WTC11 (cell line): Measurements from ENCODE around the gene PSME2. TPM values are rescaled to one million over a fixed set of nuclear protein-coding genes. Genes with fewer than 3 reads are reported as not detected.
A peak's percentile ranks its signal among the peaks of the same experiment; 100 is the strongest.

Source experiments
- ATAC-seq: fragments of 200-7000 bp; cut with Tn5 transposase; 2 replicates; pipeline ENCODE4 v1.10.0; 2021; ENCODE audit warnings: mild to moderate bottlenecking, moderate library complexity
- CTCF ChIA-PET: fragments of 300-600 bp; sonication (Branson Sonifier 250); formaldehyde crosslinking; loops from one replicate; lab custom pipeline; 2021; ENCODE audit warnings: antibody characterized with exemption; lab: Charles Lee
- POLR2A ChIA-PET: fragments of 350-600 bp; sonication (Branson Sonifier 250); formaldehyde crosslinking; loops from one replicate; lab custom pipeline; 2021; ENCODE audit warnings: antibody characterized with exemption; lab: Charles Lee
- DNase-seq: peaks from one replicate; pipeline ENCODE4 v3.0.0; 2021; ENCODE audit warnings: low spot score
- H3K27ac Mint-ChIP-seq: 2 replicates; pipeline ENCODE4 v1.8.0; 2021; ENCODE audit warnings: mixed read lengths
- H3K27me3 Mint-ChIP-seq: 2 replicates; pipeline ENCODE4 v1.8.0; 2021; ENCODE audit warnings: low read depth, mild to moderate bottlenecking, moderate library complexity, mixed read lengths
- H3K36me3 Mint-ChIP-seq: 2 replicates; pipeline ENCODE4 v1.8.0; 2021; ENCODE audit warnings: mixed read lengths
- H3K4me1 Mint-ChIP-seq: 2 replicates; pipeline ENCODE4 v1.8.0; 2022; ENCODE audit warnings: mixed read lengths
- H3K4me3 Mint-ChIP-seq: 2 replicates; pipeline ENCODE4 v1.8.0; 2021; ENCODE audit warnings: mild to moderate bottlenecking, moderate library complexity, mixed read lengths
- H3K9me3 Mint-ChIP-seq: 2 replicates; pipeline ENCODE4 v1.8.0; 2021; ENCODE audit warnings: mixed read lengths
- ATF1 ChIP-seq: sonication (generic); formaldehyde crosslinking; IDR thresholded peaks from 2 replicates; pipeline ENCODE4 v1.8.1; 2023; ENCODE audit warnings: mild to moderate bottlenecking, moderate library complexity, missing genetic modification reagents
- CREM ChIP-seq: sonication (generic); formaldehyde crosslinking; IDR thresholded peaks from 2 replicates; pipeline ENCODE4 v1.8.1; 2022; ENCODE audit warnings: mild to moderate bottlenecking, missing genetic modification reagents, moderate library complexity
- ELF4 ChIP-seq: sonication (generic); formaldehyde crosslinking; IDR thresholded peaks from 2 replicates; pipeline ENCODE4 v1.8.1; 2022; ENCODE audit warnings: low read depth, mild to moderate bottlenecking, moderate library complexity, missing genetic modification reagents
- ESRRA ChIP-seq: sonication (generic); formaldehyde crosslinking; IDR thresholded peaks from 2 replicates; pipeline ENCODE4 v1.8.1; 2022; ENCODE audit warnings: mild to moderate bottlenecking, missing genetic modification reagents, borderline replicate concordance
- FOXK1 ChIP-seq: sonication (generic); formaldehyde crosslinking; IDR thresholded peaks from 2 replicates; pipeline ENCODE4 v1.8.0; 2022; ENCODE audit warnings: mild to moderate bottlenecking, moderate library complexity, missing genetic modification reagents
- GTF2I ChIP-seq: fragments of 250-450 bp; sonication (Bioruptor Pico); conservative IDR thresholded peaks from 2 replicates; pipeline ENCODE4 v1.4.0; 2021; ENCODE audit warnings: mild to moderate bottlenecking
- NFE2L1 ChIP-seq: sonication (generic); formaldehyde crosslinking; IDR thresholded peaks from 2 replicates; pipeline ENCODE4 v1.8.1; 2023; ENCODE audit warnings: missing genetic modification reagents
- NR2C2 ChIP-seq: sonication (generic); formaldehyde crosslinking; IDR thresholded peaks from 2 replicates; pipeline ENCODE4 v1.8.0; 2022; ENCODE audit warnings: mild to moderate bottlenecking, missing genetic modification reagents
- ZBTB21 ChIP-seq: sonication (generic); formaldehyde crosslinking; IDR thresholded peaks from 2 replicates; pipeline ENCODE4 v1.8.1; 2023; ENCODE audit warnings: mild to moderate bottlenecking, missing genetic modification reagents, borderline replicate concordance
- ZNF219 ChIP-seq: sonication (generic); formaldehyde crosslinking; IDR thresholded peaks from 2 replicates; pipeline ENCODE4 v1.8.0; 2023; ENCODE audit warnings: missing genetic modification reagents, mild to moderate bottlenecking, borderline replicate concordance
- ZNF263 ChIP-seq: sonication (generic); formaldehyde crosslinking; IDR thresholded peaks from 2 replicates; pipeline ENCODE4 v1.8.1; 2022; ENCODE audit warnings: low read depth, mild to moderate bottlenecking, moderate library complexity, missing genetic modification reagents
- ZNF396 ChIP-seq: fragments of 250-450 bp; sonication (Bioruptor Pico); IDR thresholded peaks from 2 replicates; pipeline ENCODE4 v1.8.0; 2021; ENCODE audit warnings: mild to moderate bottlenecking, moderate library complexity, borderline replicate concordance
- ZNF416 ChIP-seq: fragments of 250-450 bp; sonication (Bioruptor Pico); IDR thresholded peaks from 2 replicates; pipeline ENCODE4 v1.9.0; 2021; ENCODE audit warnings: mild to moderate bottlenecking, inconsistent platforms
- total RNA-seq: library from RNA; stranded (reverse); gene quantifications from 3 replicates; pipeline ENCODE4 v1.2.3, GENCODE V29; 2021
- TF ChIP-seq, protein P1 (sequence below): fragments of 250-450 bp; sonication (Bioruptor Pico); conservative IDR thresholded peaks from 2 replicates; pipeline ENCODE4 v1.9.0; 2021; ENCODE audit warnings: mild to moderate bottlenecking
- TF ChIP-seq, protein P2 (sequence below): sonication (generic); formaldehyde crosslinking; IDR thresholded peaks from 2 replicates; pipeline ENCODE4 v1.8.1; 2023; ENCODE audit warnings: mild to moderate bottlenecking, missing genetic modification reagents, moderate library complexity
- TF ChIP-seq, protein P3 (sequence below): sonication (generic); formaldehyde crosslinking; conservative IDR thresholded peaks from 2 replicates; pipeline ENCODE4 v1.8.1; 2022; ENCODE audit warnings: mild to moderate bottlenecking, missing genetic modification reagents
- TF ChIP-seq, protein P4 (sequence below): fragments of 250-450 bp; sonication (Bioruptor Pico); IDR thresholded peaks from 2 replicates; pipeline ENCODE4 v1.9.0; 2021; ENCODE audit warnings: mild to moderate bottlenecking, borderline replicate concordance
- TF ChIP-seq, protein P5 (sequence below): sonication (generic); formaldehyde crosslinking; IDR thresholded peaks from 2 replicates; pipeline ENCODE4 v1.8.0; 2023; ENCODE audit warnings: mild to moderate bottlenecking, missing genetic modification reagents

PSME2 gene
- total RNA-seq, 1 experiment from 2014 or later: 103 TPM

DNA sequence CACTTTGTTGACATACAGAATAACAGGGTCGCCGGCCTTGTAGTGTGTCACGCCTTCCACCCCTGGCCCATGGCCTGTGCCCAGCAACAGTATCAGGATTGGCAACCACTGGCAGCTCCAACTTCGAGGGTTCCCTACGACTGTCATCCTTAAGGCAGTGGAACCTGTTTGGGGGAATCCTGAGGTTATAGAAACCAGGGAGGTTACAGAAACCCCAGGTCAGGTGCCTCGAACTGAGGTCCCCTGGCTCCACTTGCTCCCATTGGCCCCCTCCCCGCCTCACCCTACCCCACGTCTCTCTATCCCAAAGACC, 48.4 kb upstream of the PSME2 start:
- H3K4me1 Mint-ChIP-seq: peaks cover 23% of the 10 kb centered on the region
- peak overlapping the region; percentile 94 for H3K4me3 Mint-ChIP-seq
- TF ChIP-seq ESRRA (CRISPR knock-in tag) (no peak), NR2C2 (CRISPR knock-in tag) (no peak), ZNF396 (CRISPR knock-in tag) (no peak), NFE2L1 (CRISPR knock-in tag) (no peak), ZNF219 (no peak)
- TF ChIP-seq, protein P1, sequence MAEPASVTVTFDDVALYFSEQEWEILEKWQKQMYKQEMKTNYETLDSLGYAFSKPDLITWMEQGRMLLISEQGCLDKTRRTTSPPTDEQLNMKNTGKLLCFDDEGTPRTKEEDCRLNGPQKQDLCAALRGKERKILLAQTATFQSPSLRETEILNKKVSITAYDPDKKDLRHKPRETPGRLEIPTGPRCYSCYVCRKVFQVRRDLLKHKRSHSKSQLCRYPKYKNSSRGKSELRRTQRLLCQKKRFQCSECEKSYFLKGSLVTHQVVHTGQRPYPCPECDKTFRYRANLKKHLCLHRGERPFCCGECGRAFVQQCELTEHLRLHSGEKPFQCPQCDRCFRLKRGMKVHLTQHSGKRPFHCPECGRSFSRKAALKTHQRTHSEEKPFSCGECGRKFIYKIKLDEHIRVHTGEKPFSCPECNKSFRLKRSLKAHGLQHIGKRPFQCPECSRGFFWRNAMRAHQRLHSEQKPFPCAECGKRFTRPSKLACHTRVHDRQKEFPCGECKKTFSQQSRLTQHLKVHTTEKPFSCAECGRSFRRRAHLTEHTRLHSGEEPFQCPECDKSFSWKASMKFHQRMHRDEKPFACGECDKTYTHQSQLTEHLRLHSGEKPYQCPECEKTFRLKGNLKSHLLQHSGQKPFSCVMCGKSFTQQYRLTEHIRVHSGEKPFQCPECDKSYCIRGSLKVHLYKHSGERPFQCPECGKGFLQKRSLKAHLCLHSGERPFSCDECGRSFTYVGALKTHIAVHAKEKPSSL (CRISPR knock-in tag): no peak
- TF ChIP-seq, protein P2, sequence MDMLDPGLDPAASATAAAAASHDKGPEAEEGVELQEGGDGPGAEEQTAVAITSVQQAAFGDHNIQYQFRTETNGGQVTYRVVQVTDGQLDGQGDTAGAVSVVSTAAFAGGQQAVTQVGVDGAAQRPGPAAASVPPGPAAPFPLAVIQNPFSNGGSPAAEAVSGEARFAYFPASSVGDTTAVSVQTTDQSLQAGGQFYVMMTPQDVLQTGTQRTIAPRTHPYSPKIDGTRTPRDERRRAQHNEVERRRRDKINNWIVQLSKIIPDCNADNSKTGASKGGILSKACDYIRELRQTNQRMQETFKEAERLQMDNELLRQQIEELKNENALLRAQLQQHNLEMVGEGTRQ (CRISPR knock-in tag): no peak; the same call in 1 of the 2 replicates
- peaks cover 28% of the 10 kb centered on the region for H3K36me3 Mint-ChIP-seq
- H3K27me3 Mint-ChIP-seq: no peaks in the 10 kb centered on the region
- DNase-seq (no peak), ATAC-seq (no peak)
- ChIA-PET POLR2A (interaction anchor here (1.0 to 1.9 kb wide), 9 partner anchors 23 to 101 kb away, joined by 3 to 7 read pairs (median 5); partner anchors contain the start of genes DCAF11, IRF9, NRL and PCK2), CTCF (interaction anchor here (0.8 to 1.8 kb wide), 6 partner anchors 18 to 628 kb away, joined by 3 to 16 read pairs (median 8); partner anchors contain the start of genes AP1G2, CHMP4A, CIDEB and EMC9)
- peak overlapping the region; percentile 83 for H3K27ac Mint-ChIP-seq
- peaks cover 8% of the 10 kb centered on the region for H3K9me3 Mint-ChIP-seq

DNA sequence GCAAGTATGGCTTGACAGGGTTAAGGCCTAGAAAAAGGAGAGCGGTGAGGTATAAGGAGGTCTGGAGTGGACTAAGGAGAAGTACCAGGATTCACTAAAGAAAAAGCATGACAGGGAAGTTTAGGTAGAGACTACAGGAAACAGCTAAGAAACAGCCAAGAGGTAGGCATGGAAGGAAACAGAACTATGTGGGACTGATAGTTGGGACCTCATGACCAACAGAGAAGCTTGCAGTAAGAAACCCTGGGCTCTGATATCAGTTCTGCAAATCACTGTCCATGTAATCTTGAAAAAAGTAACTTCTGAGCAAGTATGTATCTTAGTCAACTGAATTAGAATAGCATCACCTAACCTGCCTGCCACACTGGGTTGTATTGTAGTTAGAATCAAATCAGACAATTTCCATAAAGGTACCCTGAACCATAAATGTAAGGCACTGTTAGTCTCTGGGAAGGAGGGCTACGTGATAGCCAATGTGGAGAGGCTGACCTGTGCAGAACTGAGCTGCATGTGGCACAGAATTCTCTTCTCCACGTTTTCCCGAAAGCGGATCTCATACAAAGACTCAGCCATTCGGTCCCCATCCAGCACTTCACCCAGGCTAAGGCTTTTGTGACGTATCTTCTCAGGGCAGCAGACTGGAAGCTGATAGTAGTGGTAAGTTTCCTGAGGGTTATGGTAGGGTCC, 47.9 kb upstream of the PSME2 start:
- Mint-ChIP-seq H3K36me3 (peaks cover 25% of the 10 kb centered on the region), H3K9me3 (peaks cover 8% of the 10 kb centered on the region), H3K4me1 (peaks cover 25% of the 10 kb centered on the region), H3K27me3 (no peaks in the 10 kb centered on the region), H3K27ac (peak overlapping the region; percentile 83; the same call in 1 of the 2 replicates), H3K4me3 (peak overlapping the region; percentile 94)
- ATAC-seq (no peak), DNase-seq (no peak)
- TF ChIP-seq, protein P2 (CRISPR knock-in tag): no peak
- TF ChIP-seq ZNF219 (no peak), ZNF263 (no peak)
- TF ChIP-seq, protein P3, sequence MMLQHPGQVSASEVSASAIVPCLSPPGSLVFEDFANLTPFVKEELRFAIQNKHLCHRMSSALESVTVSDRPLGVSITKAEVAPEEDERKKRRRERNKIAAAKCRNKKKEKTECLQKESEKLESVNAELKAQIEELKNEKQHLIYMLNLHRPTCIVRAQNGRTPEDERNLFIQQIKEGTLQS (CRISPR knock-in tag): no peak
- ChIA-PET CTCF (interaction anchor here (1.4 kb wide), 1 partner anchor 53 kb away, joined by 3 read pairs; the partner anchor contains the start of gene EMC9), POLR2A (interaction anchor here (1.3 kb wide), 1 partner anchor 77 kb away, joined by 3 read pairs; the partner anchor contains the start of gene RABGGTA)

DNA sequence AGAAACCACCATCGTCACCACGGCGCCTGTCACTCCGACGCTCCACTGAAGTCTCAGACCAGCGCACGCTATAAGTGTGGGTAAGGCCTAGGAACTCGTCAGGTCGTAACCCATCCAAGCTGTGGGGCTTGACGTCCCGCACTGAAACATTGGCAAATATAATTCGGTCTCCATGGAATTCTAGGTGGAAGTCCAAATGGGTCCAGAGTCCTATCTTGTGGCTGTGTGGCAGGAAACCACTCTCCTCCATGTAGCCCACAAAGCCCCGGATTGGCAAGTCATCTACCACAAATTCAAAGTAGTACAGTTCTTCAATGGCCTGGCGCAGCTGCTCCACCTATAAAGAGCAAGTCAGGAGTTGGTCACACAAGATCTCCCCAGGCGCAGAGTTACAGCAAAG, 46.5 kb upstream of the PSME2 start:
- no peaks in the 10 kb centered on the region for H3K27me3 Mint-ChIP-seq
- no peak for ATAC-seq
- ChIA-PET CTCF (no interaction called here), POLR2A (no interaction called here)
- no peak overlapping the region; the same call in 1 of the 2 replicates for H3K27ac Mint-ChIP-seq
- peaks cover 16% of the 10 kb centered on the region for H3K36me3 Mint-ChIP-seq
- H3K4me1 Mint-ChIP-seq: peaks cover 23% of the 10 kb centered on the region
- no peak overlapping the region for H3K4me3 Mint-ChIP-seq
- H3K9me3 Mint-ChIP-seq: no peaks in the 10 kb centered on the region
- DNase-seq: no peak
- TF ChIP-seq CREM (CRISPR knock-in tag) (no peak), ATF1 (CRISPR knock-in tag) (no peak), ELF4 (no peak), ZBTB21 (CRISPR knock-in tag) (no peak), GTF2I (no peak), ZNF416 (CRISPR knock-in tag) (no peak), FOXK1 (CRISPR knock-in tag) (no peak)
- TF ChIP-seq, protein P4, sequence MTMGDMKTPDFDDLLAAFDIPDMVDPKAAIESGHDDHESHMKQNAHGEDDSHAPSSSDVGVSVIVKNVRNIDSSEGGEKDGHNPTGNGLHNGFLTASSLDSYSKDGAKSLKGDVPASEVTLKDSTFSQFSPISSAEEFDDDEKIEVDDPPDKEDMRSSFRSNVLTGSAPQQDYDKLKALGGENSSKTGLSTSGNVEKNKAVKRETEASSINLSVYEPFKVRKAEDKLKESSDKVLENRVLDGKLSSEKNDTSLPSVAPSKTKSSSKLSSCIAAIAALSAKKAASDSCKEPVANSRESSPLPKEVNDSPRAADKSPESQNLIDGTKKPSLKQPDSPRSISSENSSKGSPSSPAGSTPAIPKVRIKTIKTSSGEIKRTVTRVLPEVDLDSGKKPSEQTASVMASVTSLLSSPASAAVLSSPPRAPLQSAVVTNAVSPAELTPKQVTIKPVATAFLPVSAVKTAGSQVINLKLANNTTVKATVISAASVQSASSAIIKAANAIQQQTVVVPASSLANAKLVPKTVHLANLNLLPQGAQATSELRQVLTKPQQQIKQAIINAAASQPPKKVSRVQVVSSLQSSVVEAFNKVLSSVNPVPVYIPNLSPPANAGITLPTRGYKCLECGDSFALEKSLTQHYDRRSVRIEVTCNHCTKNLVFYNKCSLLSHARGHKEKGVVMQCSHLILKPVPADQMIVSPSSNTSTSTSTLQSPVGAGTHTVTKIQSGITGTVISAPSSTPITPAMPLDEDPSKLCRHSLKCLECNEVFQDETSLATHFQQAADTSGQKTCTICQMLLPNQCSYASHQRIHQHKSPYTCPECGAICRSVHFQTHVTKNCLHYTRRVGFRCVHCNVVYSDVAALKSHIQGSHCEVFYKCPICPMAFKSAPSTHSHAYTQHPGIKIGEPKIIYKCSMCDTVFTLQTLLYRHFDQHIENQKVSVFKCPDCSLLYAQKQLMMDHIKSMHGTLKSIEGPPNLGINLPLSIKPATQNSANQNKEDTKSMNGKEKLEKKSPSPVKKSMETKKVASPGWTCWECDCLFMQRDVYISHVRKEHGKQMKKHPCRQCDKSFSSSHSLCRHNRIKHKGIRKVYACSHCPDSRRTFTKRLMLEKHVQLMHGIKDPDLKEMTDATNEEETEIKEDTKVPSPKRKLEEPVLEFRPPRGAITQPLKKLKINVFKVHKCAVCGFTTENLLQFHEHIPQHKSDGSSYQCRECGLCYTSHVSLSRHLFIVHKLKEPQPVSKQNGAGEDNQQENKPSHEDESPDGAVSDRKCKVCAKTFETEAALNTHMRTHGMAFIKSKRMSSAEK (CRISPR knock-in tag): no peak
- TF ChIP-seq, protein P5, sequence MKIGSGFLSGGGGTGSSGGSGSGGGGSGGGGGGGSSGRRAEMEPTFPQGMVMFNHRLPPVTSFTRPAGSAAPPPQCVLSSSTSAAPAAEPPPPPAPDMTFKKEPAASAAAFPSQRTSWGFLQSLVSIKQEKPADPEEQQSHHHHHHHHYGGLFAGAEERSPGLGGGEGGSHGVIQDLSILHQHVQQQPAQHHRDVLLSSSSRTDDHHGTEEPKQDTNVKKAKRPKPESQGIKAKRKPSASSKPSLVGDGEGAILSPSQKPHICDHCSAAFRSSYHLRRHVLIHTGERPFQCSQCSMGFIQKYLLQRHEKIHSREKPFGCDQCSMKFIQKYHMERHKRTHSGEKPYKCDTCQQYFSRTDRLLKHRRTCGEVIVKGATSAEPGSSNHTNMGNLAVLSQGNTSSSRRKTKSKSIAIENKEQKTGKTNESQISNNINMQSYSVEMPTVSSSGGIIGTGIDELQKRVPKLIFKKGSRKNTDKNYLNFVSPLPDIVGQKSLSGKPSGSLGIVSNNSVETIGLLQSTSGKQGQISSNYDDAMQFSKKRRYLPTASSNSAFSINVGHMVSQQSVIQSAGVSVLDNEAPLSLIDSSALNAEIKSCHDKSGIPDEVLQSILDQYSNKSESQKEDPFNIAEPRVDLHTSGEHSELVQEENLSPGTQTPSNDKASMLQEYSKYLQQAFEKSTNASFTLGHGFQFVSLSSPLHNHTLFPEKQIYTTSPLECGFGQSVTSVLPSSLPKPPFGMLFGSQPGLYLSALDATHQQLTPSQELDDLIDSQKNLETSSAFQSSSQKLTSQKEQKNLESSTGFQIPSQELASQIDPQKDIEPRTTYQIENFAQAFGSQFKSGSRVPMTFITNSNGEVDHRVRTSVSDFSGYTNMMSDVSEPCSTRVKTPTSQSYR (CRISPR knock-in tag): no peak
